ENCODE data around the gene FOSB. TPM values are rescaled to one million over a fixed set of nuclear protein-coding genes. Genes with fewer than 3 reads are reported as not detected.

FOSB gene
- total and polyA plus RNA-seq, 9 of the 15 experiments (the other 6 are each of a cell fraction or from before 2014, with no cell fraction given), result 0.11 to 2.7 (median 0.73) TPM

DNA sequence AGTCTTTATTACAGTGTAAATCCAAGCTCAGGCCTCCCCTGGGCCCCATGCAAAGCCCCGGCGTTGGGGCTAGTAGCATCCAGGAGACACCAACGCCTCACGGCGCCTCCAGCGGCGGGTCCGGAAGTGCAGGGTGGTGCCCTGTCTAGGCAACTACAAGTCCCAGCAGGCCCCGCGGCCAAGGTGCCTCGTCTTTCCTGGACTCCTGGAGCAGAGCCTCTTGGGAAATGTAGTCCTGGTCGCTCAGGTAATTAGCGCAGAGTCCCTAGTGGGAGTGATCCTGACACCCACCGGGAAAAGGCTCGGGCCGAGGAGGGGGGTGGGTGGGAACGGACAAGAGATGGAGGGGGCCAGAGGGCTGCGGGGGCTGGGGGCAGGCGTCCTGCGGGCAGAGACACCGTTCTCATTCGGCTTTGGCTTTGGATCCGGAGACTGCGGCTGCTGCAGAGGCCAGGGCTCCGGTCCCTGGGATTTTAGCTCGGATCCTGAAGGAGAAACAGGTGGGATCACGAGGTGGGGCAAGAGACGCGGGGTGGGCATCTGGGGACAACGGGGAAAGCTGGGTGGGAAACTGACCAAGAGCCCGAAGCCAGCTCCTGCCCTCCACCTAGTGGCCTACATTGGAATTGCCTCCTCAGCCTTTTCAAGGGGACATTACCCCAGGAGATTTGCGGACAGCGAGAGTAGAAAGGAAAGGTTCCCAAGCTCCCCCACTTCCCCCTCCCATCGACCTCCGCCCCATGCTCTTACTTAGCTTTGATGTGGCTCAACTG is 17.7 kb downstream of the FOSB start (continued):
- TF ChIP-seq, protein P1, sequence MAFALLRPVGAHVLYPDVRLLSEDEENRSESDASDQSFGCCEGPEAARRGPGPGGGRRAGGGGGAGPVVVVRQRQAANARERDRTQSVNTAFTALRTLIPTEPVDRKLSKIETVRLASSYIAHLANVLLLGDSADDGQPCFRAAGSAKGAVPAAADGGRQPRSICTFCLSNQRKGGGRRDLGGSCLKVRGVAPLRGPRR (CRISPR knock-in tag; IDR thresholded peaks at IDR 0.05), result no peak
- TF ChIP-seq NFIC (IDR thresholded peaks at IDR 0.05) (0 out of 2 replicates have a peak, but pooled peaks have one; percentile 20), SRSF1 (IDR thresholded peaks at IDR 0.05; ENCODE audit: low read depth, low read length) (no peak), RBM34 (IDR thresholded peaks at IDR 0.05; ENCODE audit: borderline replicate concordance, insufficient read depth, low read length) (no peak), ZNF507 (tag; conservative IDR thresholded peaks at IDR 0.05) (no peak), SRF (CRISPR knock-in tag; IDR thresholded peaks at IDR 0.05) (peak in 1 of 2 experiments; percentile 57; a peak in 1 of 4 replicates), NR3C1 (CRISPR knock-in tag; IDR thresholded peaks at IDR 0.05) (no peak), JUN (IDR thresholded peaks at IDR 0.05; ENCODE audit: borderline replicate concordance, low read depth, low read length) (peak; percentile 36; the same call in 1 of the 2 replicates), JUN (CRISPR knock-in tag; IDR thresholded peaks at IDR 0.05; ENCODE audit: borderline replicate concordance) (no peak), ELF2 (CRISPR knock-in tag; IDR thresholded peaks at IDR 0.05) (0 out of 2 replicates have a peak, but pooled peaks have one; percentile 49), ASH1L (IDR thresholded peaks at IDR 0.05; ENCODE audit: borderline replicate concordance, low read depth, partially characterized antibody) (no peak), NELFE (IDR thresholded peaks at IDR 0.05; ENCODE audit: insufficient read depth, insufficient read length) (no peak), BMI1 (IDR thresholded peaks at IDR 0.05; ENCODE audit: low read length) (no peak), PTBP1 (IDR thresholded peaks at IDR 0.05; ENCODE audit: low read depth, low read length) (no peak), PHF20 (IDR thresholded peaks at IDR 0.05; ENCODE audit: partially characterized antibody) (no peak), ZNF77 (CRISPR knock-in tag; IDR thresholded peaks at IDR 0.05) (no peak), ZNF384 (IDR thresholded peaks at IDR 0.05; ENCODE audit: low read depth, low read length) (no peak)
- TF ChIP-seq, protein P2, sequence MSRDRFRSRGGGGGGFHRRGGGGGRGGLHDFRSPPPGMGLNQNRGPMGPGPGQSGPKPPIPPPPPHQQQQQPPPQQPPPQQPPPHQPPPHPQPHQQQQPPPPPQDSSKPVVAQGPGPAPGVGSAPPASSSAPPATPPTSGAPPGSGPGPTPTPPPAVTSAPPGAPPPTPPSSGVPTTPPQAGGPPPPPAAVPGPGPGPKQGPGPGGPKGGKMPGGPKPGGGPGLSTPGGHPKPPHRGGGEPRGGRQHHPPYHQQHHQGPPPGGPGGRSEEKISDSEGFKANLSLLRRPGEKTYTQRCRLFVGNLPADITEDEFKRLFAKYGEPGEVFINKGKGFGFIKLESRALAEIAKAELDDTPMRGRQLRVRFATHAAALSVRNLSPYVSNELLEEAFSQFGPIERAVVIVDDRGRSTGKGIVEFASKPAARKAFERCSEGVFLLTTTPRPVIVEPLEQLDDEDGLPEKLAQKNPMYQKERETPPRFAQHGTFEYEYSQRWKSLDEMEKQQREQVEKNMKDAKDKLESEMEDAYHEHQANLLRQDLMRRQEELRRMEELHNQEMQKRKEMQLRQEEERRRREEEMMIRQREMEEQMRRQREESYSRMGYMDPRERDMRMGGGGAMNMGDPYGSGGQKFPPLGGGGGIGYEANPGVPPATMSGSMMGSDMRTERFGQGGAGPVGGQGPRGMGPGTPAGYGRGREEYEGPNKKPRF (IDR thresholded peaks at IDR 0.05; ENCODE audit: low read depth, low read length), result no peak
- TF ChIP-seq, protein P3, sequence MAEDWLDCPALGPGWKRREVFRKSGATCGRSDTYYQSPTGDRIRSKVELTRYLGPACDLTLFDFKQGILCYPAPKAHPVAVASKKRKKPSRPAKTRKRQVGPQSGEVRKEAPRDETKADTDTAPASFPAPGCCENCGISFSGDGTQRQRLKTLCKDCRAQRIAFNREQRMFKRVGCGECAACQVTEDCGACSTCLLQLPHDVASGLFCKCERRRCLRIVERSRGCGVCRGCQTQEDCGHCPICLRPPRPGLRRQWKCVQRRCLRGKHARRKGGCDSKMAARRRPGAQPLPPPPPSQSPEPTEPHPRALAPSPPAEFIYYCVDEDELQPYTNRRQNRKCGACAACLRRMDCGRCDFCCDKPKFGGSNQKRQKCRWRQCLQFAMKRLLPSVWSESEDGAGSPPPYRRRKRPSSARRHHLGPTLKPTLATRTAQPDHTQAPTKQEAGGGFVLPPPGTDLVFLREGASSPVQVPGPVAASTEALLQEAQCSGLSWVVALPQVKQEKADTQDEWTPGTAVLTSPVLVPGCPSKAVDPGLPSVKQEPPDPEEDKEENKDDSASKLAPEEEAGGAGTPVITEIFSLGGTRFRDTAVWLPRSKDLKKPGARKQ (CRISPR knock-in tag; IDR thresholded peaks at IDR 0.05), result no peak
- TF ChIP-seq, protein P4, sequence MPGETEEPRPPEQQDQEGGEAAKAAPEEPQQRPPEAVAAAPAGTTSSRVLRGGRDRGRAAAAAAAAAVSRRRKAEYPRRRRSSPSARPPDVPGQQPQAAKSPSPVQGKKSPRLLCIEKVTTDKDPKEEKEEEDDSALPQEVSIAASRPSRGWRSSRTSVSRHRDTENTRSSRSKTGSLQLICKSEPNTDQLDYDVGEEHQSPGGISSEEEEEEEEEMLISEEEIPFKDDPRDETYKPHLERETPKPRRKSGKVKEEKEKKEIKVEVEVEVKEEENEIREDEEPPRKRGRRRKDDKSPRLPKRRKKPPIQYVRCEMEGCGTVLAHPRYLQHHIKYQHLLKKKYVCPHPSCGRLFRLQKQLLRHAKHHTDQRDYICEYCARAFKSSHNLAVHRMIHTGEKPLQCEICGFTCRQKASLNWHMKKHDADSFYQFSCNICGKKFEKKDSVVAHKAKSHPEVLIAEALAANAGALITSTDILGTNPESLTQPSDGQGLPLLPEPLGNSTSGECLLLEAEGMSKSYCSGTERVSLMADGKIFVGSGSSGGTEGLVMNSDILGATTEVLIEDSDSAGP (CRISPR knock-in tag; IDR thresholded peaks at IDR 0.05), result no peak
- TF ChIP-seq, protein P5, sequence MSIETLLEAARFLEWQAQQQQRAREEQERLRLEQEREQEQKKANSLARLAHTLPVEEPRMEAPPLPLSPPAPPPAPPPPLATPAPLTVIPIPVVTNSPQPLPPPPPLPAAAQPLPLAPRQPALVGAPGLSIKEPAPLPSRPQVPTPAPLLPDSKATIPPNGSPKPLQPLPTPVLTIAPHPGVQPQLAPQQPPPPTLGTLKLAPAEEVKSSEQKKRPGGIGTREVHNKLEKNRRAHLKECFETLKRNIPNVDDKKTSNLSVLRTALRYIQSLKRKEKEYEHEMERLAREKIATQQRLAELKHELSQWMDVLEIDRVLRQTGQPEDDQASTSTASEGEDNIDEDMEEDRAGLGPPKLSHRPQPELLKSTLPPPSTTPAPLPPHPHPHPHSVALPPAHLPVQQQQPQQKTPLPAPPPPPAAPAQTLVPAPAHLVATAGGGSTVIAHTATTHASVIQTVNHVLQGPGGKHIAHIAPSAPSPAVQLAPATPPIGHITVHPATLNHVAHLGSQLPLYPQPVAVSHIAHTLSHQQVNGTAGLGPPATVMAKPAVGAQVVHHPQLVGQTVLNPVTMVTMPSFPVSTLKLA (conservative IDR thresholded peaks at IDR 0.05), result peak in 1 of 2 experiments; percentile 53; a peak in 2 of 4 replicates
